HG03442 (cell line): ENCODE measurements around the gene CNOT2.
"Not testable (repeated sequence)": the region's sequence is repeated elsewhere in the genome, so short reads cannot be mapped to it uniquely, and the experiment has no call there.

Experiments
- ATAC-seq: cut with Tn5 transposase; IDR thresholded peaks from one replicate; pipeline ENCODE4 v1.9.1; 2021; ENCODE audit warnings: mild to moderate bottlenecking, moderate library complexity; ENCODE audit not compliant: unreplicated experiment

Gene CNOT2

GRCh38 chr12:70304684-70305555 lies 61.7 kb downstream of the CNOT2 start:
- ATAC-seq = not testable (repeated sequence)

DNA sequence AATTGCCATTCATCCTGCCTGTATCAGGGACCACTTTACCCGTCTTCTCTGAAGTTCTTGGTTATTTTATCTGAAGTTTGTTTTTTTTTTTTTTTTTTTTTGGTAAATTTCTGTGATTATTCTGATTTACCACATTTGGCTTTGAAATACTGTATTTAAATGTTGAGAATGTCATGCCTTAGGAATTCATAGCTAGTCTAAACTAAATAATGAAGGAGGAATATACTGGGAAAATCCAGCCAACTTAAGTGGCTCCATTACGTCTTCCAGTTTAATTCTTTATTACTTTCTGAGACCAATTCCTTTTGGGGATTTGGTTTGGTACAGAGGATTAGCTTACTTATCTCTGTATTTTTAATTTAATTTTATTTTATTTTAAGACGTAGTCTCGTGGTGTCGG lies 62.6 kb downstream of the CNOT2 start:
- no peak for ATAC-seq

DNA sequence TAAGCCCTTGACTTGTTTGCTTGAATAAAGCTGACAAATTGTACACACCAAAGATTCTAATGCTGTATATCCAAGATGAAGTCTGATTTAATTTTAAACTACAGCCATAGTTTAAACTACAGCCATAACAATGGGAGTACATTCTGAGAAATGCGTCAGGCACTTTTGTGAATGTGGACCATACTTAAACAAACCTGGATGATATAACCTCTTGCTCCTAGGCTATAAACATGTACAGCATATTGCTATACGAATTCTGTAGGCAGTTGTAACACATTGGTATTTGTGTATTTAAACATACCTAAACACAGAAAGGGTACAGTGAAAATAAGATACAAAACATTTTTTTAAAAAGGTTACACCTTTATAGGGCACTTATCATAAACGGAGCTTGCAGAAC lies 63.4 kb downstream of the CNOT2 start:
- no peak for ATAC-seq

GRCh38 chr12:70307868-70308267 lies 64.6 kb downstream of the CNOT2 start:
- no peak for ATAC-seq

- ATAC-seq = no peak
Measured at GRCh38 chr12:70309348-70309747, 66.1 kb downstream of the CNOT2 start.

DNA sequence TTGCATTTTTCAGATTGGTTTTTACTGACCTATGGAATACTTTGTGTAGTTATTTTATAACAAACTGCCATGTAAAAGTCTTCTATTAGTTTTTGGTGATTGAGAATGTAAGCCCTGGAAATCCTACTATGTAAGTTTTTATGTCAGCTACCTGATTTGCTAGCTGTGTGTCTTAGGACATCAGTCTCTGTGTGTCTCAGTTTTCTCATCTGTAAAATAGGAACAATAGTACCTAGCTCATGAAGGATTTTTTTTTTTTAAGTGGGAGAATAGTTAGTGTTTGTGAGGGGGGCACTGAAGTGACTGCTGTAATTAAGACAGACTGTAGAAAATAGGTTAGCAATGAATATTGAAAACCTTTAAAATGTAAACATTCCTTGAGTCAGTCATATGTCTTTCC lies 70.9 kb downstream of the CNOT2 start:
- ATAC-seq = no peak

- ATAC-seq = peak; percentile 98
Measured at GRCh38 chr12:70317781-70318180, 74.5 kb downstream of the CNOT2 start.

GRCh38 chr12:70319605-70320004 lies 76.4 kb downstream of the CNOT2 start:
- no peak for ATAC-seq

DNA sequence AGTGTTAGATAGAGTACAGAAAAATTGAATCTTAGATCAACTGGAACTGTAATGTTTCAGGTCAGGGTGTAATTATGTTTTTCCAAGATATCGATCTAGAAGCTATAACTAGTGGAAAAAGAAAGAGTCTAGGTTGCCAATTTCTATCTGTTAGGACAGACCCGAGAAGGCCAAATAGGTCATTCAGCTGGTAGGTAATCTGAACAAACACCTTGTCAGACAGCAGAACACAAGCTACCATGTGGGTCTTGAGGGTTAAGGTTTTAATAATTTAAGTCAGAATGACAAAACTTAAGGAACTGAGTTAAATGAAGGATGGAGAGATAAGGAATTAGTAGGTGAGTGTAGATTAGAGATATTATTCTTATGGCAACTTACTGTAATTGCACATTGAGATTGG lies 78.0 kb downstream of the CNOT2 start:
- ATAC-seq = no peak

GRCh38 chr12:70327541-70327940 lies 84.3 kb downstream of the CNOT2 start:
- no peak for ATAC-seq

- ATAC-seq = no peak
Measured at GRCh38 chr12:70329728-70330127, 86.5 kb downstream of the CNOT2 start.

DNA sequence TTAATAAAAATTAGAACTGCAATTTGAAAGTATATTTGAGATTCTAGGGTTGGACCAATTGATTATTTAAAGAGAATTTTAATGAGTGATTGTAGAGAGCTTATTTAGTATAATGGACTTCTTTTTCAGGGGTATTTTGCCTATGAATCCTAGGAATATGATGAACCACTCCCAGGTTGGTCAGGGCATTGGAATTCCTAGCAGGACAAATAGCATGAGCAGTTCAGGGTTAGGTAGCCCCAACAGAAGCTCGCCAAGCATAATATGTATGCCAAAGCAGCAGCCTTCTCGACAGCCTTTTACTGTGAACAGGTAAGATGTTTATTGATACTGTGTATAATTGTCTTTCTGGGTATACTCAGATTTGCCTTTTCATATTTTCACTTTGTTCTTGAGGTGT lies 86.9 kb downstream of the CNOT2 start:
- ATAC-seq = no peak

- no peak for ATAC-seq
Measured at GRCh38 chr12:70332236-70332635, 89.0 kb downstream of the CNOT2 start.

GRCh38 chr12:70334742-70335141 lies 91.5 kb downstream of the CNOT2 start:
- ATAC-seq = no peak

- no peak for ATAC-seq
Measured at GRCh38 chr12:70338531-70338930, 95.3 kb downstream of the CNOT2 start.

- no peak for ATAC-seq
Measured at GRCh38 chr12:70351076-70351475, 107.8 kb downstream of the CNOT2 start.

DNA sequence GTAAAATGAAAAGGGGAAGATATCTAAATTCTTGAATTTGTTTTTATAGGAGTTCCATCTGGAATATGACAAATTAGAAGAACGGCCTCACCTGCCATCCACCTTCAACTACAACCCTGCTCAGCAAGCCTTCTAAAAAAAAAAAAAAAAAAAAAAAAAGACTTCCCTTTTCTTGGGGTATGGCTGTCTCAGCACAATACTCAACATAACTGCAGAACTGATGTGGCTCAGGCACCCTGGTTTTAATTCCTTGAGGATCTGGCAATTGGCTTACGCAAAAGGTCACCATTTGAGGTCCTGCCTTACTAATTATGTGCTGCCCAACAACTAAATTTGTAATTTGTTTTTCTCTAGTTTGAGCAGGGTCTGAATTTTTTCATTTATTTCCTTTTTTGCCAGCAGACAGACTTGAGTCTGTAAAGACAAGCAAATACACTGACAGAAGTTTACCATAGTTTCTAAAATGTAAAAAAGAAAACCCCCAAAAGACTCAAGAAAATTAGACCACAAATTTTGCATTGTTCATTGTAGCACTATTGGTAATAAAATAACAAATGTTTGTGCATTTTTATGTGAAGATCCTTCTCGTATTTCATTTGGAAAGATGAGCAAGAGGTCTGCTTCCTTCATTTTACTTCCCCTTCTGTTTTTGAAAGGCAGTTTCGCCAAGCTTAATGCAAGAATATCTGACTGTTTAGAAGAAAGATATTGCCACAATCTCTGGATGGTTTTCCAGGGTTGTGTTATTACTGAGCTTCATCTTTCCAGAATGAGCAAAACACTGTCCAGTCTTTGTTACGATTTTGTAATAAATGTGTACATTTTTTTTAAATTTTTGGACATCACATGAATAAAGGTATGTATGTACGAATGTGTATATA lies 110.8 kb downstream of the CNOT2 start:
- ATAC-seq = no peak

DNA sequence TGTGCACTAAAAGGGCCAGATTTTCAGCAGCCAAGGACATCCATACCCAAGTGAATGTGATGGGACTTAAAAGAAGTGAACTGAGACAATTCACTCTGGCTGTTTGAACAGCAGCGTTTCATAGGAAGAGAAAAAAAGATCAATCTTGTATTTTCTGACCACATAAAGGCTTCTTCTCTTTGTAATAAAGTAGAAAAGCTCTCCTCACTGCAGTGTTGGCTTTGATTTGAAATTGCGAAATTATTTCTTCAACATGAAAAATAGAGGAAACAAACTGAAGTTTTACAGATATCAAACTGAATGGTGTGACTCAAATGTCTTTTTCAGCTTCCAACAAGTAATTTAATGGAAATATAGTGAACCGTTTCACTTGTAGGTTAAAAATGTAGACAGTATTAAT lies 111.6 kb downstream of the CNOT2 start:
- ATAC-seq = no peak

DNA sequence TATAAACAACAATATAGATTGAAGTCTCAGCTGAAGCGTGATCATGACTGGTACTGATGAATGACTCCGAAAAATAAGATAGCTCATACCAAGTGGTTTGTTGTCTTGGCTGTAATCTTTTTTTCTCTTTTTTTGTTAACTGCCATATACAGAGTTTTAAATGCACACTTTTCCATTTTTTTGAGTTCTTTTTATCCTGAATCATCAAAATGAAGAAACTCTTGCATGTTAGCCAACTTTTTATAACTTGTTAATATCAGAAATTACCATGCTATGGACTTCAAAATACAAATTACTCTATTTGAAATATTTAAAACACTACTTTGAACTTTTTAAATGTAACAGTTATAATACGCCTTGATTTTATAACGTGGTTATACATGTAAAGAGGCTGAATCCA lies 112.7 kb downstream of the CNOT2 start:
- no peak for ATAC-seq

- ATAC-seq = no peak
Measured at GRCh38 chr12:70359458-70360197, 116.4 kb downstream of the CNOT2 start.

GRCh38 chr12:70360218-70360617 lies 117.0 kb downstream of the CNOT2 start:
- ATAC-seq = no peak
